IMR-90 (cell line): ENCODE data around the gene ZFYVE28. TPM values are rescaled to one million over a fixed set of nuclear protein-coding genes. Genes with fewer than 3 reads are reported as not detected.
A peak's percentile ranks its signal among the peaks of the same experiment; 100 is the strongest.

Experiments
- ATAC-seq: fragments of 200-7000 bp; cut with Tn5 transposase; 2 replicates; pipeline ENCODE4 v1.9.1; 2020; ENCODE audit warnings: low read depth, mild to moderate bottlenecking, moderate library complexity
- BruUV-seq: library from RNA; stranded (reverse); fragments of 400-500 nt; replicated peaks from 2 replicates; lab custom pipeline; 2021; lab: Mats Ljungman, UMichigan
- CTCF ChIA-PET: fragments of 300-600 bp; formaldehyde crosslinking; extraction: SDS; loops from one replicate; lab custom pipeline; 2021; ENCODE audit warnings: antibody characterized with exemption; lab: Yijun Ruan, JAX
- POLR2A ChIA-PET: fragments of 300-600 bp; sonication (Branson Sonifier 250); formaldehyde crosslinking; loops from one replicate; lab custom pipeline; 2022; ENCODE audit warnings: antibody characterized with exemption; ENCODE audit not compliant: unreplicated experiment; lab: Charles Lee
- DNase-seq: peaks from one replicate; pipeline ENCODE4 v3.0.0; 2013
- H2AFZ ChIP-seq: replicated peaks from 2 replicates; pipeline ENCODE3; 2013; ENCODE audit warnings: low read length, mild to moderate bottlenecking; ENCODE audit not compliant: poor library complexity
- H2AK5ac ChIP-seq: 2 replicates; pipeline ENCODE4 v1.6.1; 2013; ENCODE audit warnings: low read depth, low read length, inconsistent platforms
- H2AK9ac ChIP-seq: replicated peaks from 2 replicates; pipeline ENCODE3; 2013; ENCODE audit warnings: mild to moderate bottlenecking, low read depth, low read length, moderate library complexity; ENCODE audit not compliant: poor library complexity
- H2BK120ac ChIP-seq: 2 replicates; pipeline ENCODE4 v1.6.1; 2013; ENCODE audit warnings: low read depth, low read length, inconsistent platforms
- H2BK15ac ChIP-seq: 3 replicates; pipeline ENCODE4 v1.6.1; 2013; ENCODE audit warnings: low read depth, low read length, inconsistent platforms
- H2BK20ac ChIP-seq: 2 replicates; pipeline ENCODE4 v1.6.1; 2013; ENCODE audit warnings: low read depth, mild to moderate bottlenecking, inconsistent platforms, low read length, moderate library complexity
- H2BK5ac ChIP-seq: 2 replicates; pipeline ENCODE4 v1.6.1; 2013; ENCODE audit warnings: mild to moderate bottlenecking, low read depth, low read length, inconsistent platforms; ENCODE audit not compliant: poor library complexity, severe bottlenecking
- H3K14ac ChIP-seq: replicated peaks from 2 replicates; pipeline ENCODE4 v1.6.1; 2013; ENCODE audit warnings: low read depth, low read length, inconsistent platforms
- H3K18ac ChIP-seq: 2 replicates; pipeline ENCODE4 v1.6.1; 2013; ENCODE audit warnings: low read depth, low read length, control low read depth
- H3K23ac ChIP-seq: 2 replicates; pipeline ENCODE4 v1.6.1; 2013; ENCODE audit warnings: low read depth, low read length, inconsistent platforms
- H3K27ac ChIP-seq: 2 replicates; pipeline ENCODE4 v1.5.1; 2013; ENCODE audit warnings: mild to moderate bottlenecking, control low read depth, low read length; ENCODE audit not compliant: insufficient read depth
- H3K27me3 ChIP-seq: 2 replicates; pipeline ENCODE4 v1.6.1; 2013; ENCODE audit warnings: low read length; ENCODE audit not compliant: control insufficient read depth, insufficient read depth
- H3K36me3 ChIP-seq: 2 replicates; pipeline ENCODE4 v1.6.1; 2013; ENCODE audit warnings: low read length, mixed read lengths; ENCODE audit not compliant: control insufficient read depth, insufficient read depth
- H3K4ac ChIP-seq: 2 replicates; pipeline ENCODE4 v1.6.1; 2013; ENCODE audit warnings: low read depth, low read length, inconsistent platforms
- H3K4me1 ChIP-seq: 2 replicates; pipeline ENCODE4 v1.6.1; 2013; ENCODE audit warnings: low read length, mixed read lengths; ENCODE audit not compliant: control insufficient read depth, insufficient read depth
- H3K4me2 ChIP-seq: 2 replicates; pipeline ENCODE4 v1.6.1; 2013; ENCODE audit warnings: low read depth, mild to moderate bottlenecking, control low read depth, low read length, moderate library complexity
- H3K4me3 ChIP-seq: 2 replicates; pipeline ENCODE4 v1.5.1; 2013; ENCODE audit warnings: low read depth, mild to moderate bottlenecking, control low read depth, low read length, moderate library complexity; ENCODE audit not compliant: insufficient read depth
- H3K56ac ChIP-seq: 2 replicates; pipeline ENCODE4 v1.6.1; 2013; ENCODE audit warnings: low read length, inconsistent platforms; ENCODE audit not compliant: insufficient read depth; ENCODE audit errors: extremely low read depth
- H3K79me1 ChIP-seq, 2 experiments: 2 replicates each; pipeline ENCODE4 v1.6.1; 2013; ENCODE audit warnings: low read length in 2 of 2, inconsistent platforms in 1 of 2, low read depth in 1 of 2
- H3K9ac ChIP-seq: 2 replicates; pipeline ENCODE4 v1.6.1; 2013; ENCODE audit warnings: low read depth, low read length, control low read depth
- H3K9me1 ChIP-seq: 2 replicates; pipeline ENCODE4 v1.6.1; 2013; ENCODE audit warnings: low read length, inconsistent platforms; ENCODE audit not compliant: insufficient read depth
- H3K9me3 ChIP-seq: 2 replicates; pipeline ENCODE4 v1.6.1; 2013; ENCODE audit warnings: low read length; ENCODE audit not compliant: control insufficient read depth, insufficient read depth
- H4K20me1 ChIP-seq: 2 replicates; pipeline ENCODE4 v1.6.1; 2013; ENCODE audit warnings: low read length, inconsistent platforms; ENCODE audit not compliant: insufficient read depth
- H4K5ac ChIP-seq: 2 replicates; pipeline ENCODE4 v1.6.1; 2013; ENCODE audit warnings: mild to moderate bottlenecking, low read depth, low read length, control low read depth
- H4K8ac ChIP-seq, 2 experiments: 2 replicates each; pipeline ENCODE4 v1.6.1; 2013; ENCODE audit warnings: low read depth in 2 of 2, low read length in 2 of 2, control low read depth in 1 of 2, inconsistent platforms in 1 of 2
- H4K91ac ChIP-seq: 2 replicates; pipeline ENCODE4 v1.6.1; 2013; ENCODE audit warnings: low read depth, low read length, inconsistent platforms; ENCODE audit not compliant: insufficient read depth
- BHLHE40 ChIP-seq: fragments of 150-350 bp; IDR thresholded peaks from 2 replicates; pipeline ENCODE4 v1.6.1; 2016; ENCODE audit warnings: mild to moderate bottlenecking, low read depth, low read length
- CEBPB ChIP-seq: IDR thresholded peaks from 2 replicates; pipeline ENCODE4 v1.6.1; 2012; ENCODE audit warnings: low read depth, low read length, improper control_type of control experiment
- RCOR1 ChIP-seq: IDR thresholded peaks from 2 replicates; pipeline ENCODE4 v1.6.1; 2012; ENCODE audit warnings: mild to moderate bottlenecking, low read length, improper control_type of control experiment; ENCODE audit not compliant: insufficient replicate concordance
- USF2 ChIP-seq: fragments of 150-350 bp; IDR thresholded peaks from 2 replicates; pipeline ENCODE4 v1.6.1; 2017; ENCODE audit warnings: mild to moderate bottlenecking, antibody characterized with exemption, low read length, low read depth
- WGBS, 2 experiments: methylation state at CpG; one replicate each; pipeline versions ENCODE4 v1.1.5 to v1.1.7; 2013; ENCODE audit warnings: missing lambda C conversion rate in 2 of 2; ENCODE audit not compliant: insufficient read length in 1 of 2; ENCODE audit errors: extremely low coverage in 2 of 2; 5-methylcytosine and 5-hydroxymethylcytosine counted together
- dilution Hi-C: fragments of 300-500 bp; cut with HindIII; formaldehyde crosslinking; loops from one replicate; pipeline ENCODE4 v1.14.3; 2018; ENCODE audit warnings: low sequenced_read_pairs; ENCODE audit not compliant: unreplicated experiment
- in situ Hi-C: fragments of 300-500 bp; cut with MboI; formaldehyde crosslinking; loops from 3 replicates; pipeline ENCODE4 v1.14.3; 2019; ENCODE audit warnings: low sequenced_read_pairs, inconsistent platforms, mixed read lengths
- intact Hi-C: fragments of 100-400 bp; cut with micrococcal nuclease; formaldehyde crosslinking; loops from 2 replicates; pipeline ENCODE4 v1.10.0; 2022
- polyA plus RNA-seq, 3 experiments: library from polyadenylated mRNA; depleted of rRNA; stranded (reverse); fragments of >200 nt; gene quantifications; 2 replicates each; pipeline ENCODE4 v1.2.3, GENCODE V29; 2012; ENCODE audit warnings: low replicate concordance in 1 of 3
- total RNA-seq: library from RNA; depleted of rRNA; stranded (reverse); fragments of >200 nt; gene quantifications from 2 replicates; pipeline ENCODE4 v1.2.3, GENCODE V29; 2012

The ZFYVE28 gene
- total and polyA plus RNA-seq, 2 of the 4 experiments (the other 2 are of a cell fraction), result 0.36 to 1.2 TPM

- 65% methylated on average over 5 of the region's 9 CpGs; no CpG with 5 or more reads in 1 of the 2 experiments for WGBS, 2 experiments
- ATAC-seq (peak; percentile 75), DNase-seq (peak; percentile 50)
- peaks cover 36% of the 10 kb centered on the region for H3K27me3 ChIP-seq
- no peak overlapping the region for H3K4ac ChIP-seq
- H2BK120ac ChIP-seq, result no peak overlapping the region
- H3K4me1 ChIP-seq, result peaks cover 4% of the 10 kb centered on the region; the same call in 1 of the 2 replicates
- no peak overlapping the region for H4K5ac ChIP-seq
- no peak overlapping the region for H2BK20ac ChIP-seq
- no peak overlapping the region for H3K4me3 ChIP-seq
- no peak overlapping the region for H3K23ac ChIP-seq
- no peaks in the 10 kb centered on the region; the same call in 1 of the 2 replicates for H4K20me1 ChIP-seq
- no peak overlapping the region for H2AFZ ChIP-seq
- dilution Hi-C loops, result no loop called here
- CTCF ChIA-PET, result no interaction called here
- no peak overlapping the region for H3K27ac ChIP-seq
- no peak overlapping the region for H2BK15ac ChIP-seq
- no peaks in the 10 kb centered on the region for H3K79me1 ChIP-seq
- H3K4me2 ChIP-seq, result no peak overlapping the region
- H2AK9ac ChIP-seq, result no peak overlapping the region
- TF ChIP-seq RCOR1, result no peak
- TF ChIP-seq USF2, result no peak
- peak; percentile 47; the same call in 1 of the 2 replicates for TF ChIP-seq CEBPB
- no peak for TF ChIP-seq BHLHE40
- no TSS peak for BruUV-seq
- H3K14ac ChIP-seq, result no peak overlapping the region
- no peaks in the 10 kb centered on the region for H3K36me3 ChIP-seq
- H3K56ac ChIP-seq, result no peak overlapping the region
- H4K91ac ChIP-seq, result no peak overlapping the region
- H3K18ac ChIP-seq, result no peak overlapping the region
- no peaks in the 10 kb centered on the region for H3K9me1 ChIP-seq
- H3K9ac ChIP-seq, result no peak overlapping the region
- no peaks in the 10 kb centered on the region for H3K9me3 ChIP-seq
- no peak overlapping the region for H4K8ac ChIP-seq
- in situ Hi-C loops, result no loop called here
- intact Hi-C loops, result no loop called here
- H2AK5ac ChIP-seq, result no peak overlapping the region
- H2BK5ac ChIP-seq, result no peak overlapping the region
- POLR2A ChIA-PET, result no interaction called here
Measured at GRCh38 chr4:2395038-2395437, 23.4 kb downstream of the ZFYVE28 start.
